Activated CD8-positive, alpha-beta memory T cell treated with anti-CD3 and anti-CD28 coated beads for 48 hours (primary cell): ENCODE data around the gene CACNG7.
"Not testable (repeated sequence)": the region's sequence is repeated elsewhere in the genome, so short reads cannot be mapped to it uniquely, and the experiment has no call there.

Experiments
- DNase-seq, 3 experiments: peaks; one replicate each; pipeline ENCODE4 v3.0.0-alpha.2; 2020; ENCODE audit warnings: low read depth in 2 of 3, low spot score in 2 of 3

Gene CACNG7, protein sequence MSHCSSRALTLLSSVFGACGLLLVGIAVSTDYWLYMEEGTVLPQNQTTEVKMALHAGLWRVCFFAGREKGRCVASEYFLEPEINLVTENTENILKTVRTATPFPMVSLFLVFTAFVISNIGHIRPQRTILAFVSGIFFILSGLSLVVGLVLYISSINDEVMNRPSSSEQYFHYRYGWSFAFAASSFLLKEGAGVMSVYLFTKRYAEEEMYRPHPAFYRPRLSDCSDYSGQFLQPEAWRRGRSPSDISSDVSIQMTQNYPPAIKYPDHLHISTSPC

GRCh38 chr19:53908935-53909415, at the start of gene CACNG7:
TSS of gene CACNG7 (plus strand) at chr19:53909278. CDS start at chr19:53912832, 3,554 bp downstream.
- no peak for DNase-seq

- DNase-seq: no peak
These were observed 44.7 kb upstream of the CACNG7 start for GRCh38 chr19:53864308-53864836.

GRCh38 chr19:53865523-53865917, 43.6 kb upstream of the CACNG7 start:
- DNase-seq: no peak

GRCh38 chr19:53865918-53866864, 42.9 kb upstream of the CACNG7 start:
- DNase-seq: no peak

GRCh38 chr19:53866865-53867224, 42.2 kb upstream of the CACNG7 start:
- no peak for DNase-seq

DNA sequence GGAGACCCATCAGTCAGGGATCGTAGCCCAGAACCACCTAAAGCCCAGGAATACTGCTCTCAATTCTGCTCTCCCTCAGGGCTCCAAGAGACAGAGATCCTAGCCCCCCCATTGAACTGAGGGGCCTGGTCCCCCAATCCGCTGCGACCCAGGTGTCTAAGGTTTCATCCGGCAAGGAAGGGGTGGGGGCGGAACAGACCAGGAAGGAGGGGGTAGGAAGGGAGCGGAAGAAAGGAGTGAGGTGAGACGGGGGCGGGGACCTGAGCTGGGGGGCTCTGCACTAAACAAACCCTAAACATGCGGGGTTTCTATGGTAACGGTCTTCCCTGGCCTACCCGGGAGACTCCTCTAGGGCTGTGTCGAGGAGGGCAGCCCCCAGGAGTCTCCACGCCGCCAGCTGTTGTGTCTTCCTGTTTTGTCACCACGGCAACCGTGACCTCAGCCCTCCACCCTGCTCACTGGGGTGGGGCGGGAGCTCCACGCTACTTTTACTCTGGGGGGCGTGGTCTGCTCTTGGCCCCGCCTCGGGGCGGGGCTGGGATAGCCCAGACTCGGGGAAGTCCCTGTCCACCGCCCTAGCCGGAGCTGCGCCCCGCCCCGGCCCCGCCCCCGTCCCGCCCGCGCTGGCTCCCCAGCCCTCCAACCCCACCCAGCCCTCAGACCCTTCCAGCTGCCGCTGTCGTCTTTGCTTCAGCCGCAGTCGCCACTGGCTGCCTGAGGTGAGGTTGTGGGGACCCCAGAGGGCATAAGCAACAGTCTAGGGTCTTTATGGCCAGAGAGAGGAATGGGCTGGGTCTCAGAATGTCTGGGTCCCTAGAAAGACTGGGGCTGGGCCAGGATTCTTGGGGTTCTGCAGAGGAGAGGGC, 41.6 kb upstream of the CACNG7 start, which contains the start of gene MYADM:
Gene MYADM (plus strand): TSS at position 659 of the 866 bp plus-strand sequence. CDS start 5,647 bp downstream, outside the sequence.
- peak; percentile 96 to 98 (median 98) for DNase-seq

GRCh38 chr19:53868091-53868891, 40.8 kb upstream of the CACNG7 start:
- no peak for DNase-seq

DNA sequence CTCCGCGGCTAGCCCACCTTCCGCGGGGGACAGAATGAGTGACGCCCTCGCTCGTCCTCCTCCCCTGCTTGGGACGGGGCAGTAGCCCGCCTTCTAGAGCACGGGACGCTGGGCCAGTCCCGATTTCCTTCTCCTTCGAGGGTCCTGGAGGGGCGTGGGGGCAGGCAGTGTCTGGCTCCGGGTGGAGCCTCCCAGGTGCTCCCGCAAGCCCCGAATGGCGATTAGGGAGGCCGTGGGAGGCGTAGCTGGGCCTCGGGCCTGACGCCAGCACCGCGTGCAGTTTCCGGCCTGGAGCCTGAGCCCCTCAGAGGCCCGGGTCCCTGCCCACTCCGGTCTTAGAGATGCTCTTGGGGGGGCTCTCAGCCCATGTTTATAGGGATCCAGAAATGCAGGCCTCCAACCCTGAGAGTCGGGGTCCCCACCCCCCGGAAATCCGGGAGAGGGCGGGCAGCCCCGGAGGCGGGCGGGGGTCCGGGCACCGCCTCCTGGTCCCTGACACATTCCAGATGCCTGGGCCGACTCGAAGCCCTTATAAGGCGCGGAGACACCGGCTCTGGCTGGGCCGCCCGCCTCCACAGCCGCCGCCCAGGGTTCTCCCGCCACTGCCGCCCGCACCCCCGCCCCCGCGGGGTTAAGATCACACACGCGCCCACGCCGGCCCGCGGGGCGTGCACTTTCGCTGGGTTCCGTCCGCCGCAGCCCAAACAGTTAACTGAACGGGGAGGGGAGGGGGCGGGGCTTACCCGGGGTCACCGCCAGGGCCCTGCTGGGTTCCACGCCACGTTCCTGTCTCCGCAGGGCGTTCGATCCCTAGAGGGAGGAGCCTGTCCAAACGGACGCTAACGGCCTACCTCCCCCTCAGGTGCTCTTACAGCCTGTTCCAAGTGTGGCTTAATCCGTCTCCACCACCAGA, 39.9 kb upstream of the CACNG7 start:
- DNase-seq: peak; percentile 77 to 80 (median 78)

GRCh38 chr19:53869805-53870484, 39.1 kb upstream of the CACNG7 start:
- DNase-seq: not testable (repeated sequence)

DNA sequence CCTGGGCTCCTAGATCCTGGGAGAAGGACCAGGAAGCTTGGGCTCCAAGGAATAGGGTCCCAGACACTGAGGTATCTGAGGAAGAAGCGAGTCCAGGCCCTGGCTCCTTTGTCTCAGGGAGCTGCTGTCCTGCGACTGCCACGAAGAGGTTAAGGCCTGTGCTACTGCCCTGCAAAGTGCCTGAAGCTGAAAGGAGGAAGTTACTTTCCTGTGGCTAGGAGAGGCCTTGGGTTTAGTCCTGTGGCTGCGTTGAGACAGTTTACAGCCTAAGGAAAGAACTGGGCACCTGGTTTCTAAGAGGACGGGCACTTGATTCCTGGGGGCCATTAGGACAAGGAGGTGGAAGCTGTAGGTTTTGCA, 38.6 kb upstream of the CACNG7 start:
- no peak for DNase-seq

DNA sequence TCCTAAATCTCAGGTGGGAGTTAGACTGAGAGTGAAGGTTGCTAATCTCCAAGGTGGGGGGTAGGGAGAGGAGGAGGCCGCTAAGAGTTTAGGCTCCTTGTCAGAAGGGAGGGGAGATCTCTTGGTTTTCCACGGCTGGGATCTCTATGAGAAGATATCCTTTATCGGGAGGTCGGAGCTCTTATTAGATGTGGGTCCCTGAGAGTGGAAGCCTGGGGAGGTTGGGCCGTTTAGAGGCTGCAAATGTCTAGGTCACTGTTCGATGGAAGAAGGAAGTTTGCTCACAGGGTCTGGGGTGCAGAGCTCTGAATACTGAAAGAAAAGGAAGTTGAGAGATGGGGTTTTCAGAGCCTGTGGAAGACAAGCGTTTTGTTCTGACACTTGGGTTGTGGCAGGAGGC, 37.6 kb upstream of the CACNG7 start:
- DNase-seq: no peak

- DNase-seq: no peak
These were observed 36.3 kb upstream of the CACNG7 start for GRCh38 chr19:53872762-53873161.

- no peak for DNase-seq
These were observed 35.1 kb upstream of the CACNG7 start for GRCh38 chr19:53873773-53874605.

GRCh38 chr19:53874606-53874990, 34.5 kb upstream of the CACNG7 start:
- no peak for DNase-seq

- no peak for DNase-seq
These were observed 33.3 kb upstream of the CACNG7 start for GRCh38 chr19:53875602-53876325.

DNA sequence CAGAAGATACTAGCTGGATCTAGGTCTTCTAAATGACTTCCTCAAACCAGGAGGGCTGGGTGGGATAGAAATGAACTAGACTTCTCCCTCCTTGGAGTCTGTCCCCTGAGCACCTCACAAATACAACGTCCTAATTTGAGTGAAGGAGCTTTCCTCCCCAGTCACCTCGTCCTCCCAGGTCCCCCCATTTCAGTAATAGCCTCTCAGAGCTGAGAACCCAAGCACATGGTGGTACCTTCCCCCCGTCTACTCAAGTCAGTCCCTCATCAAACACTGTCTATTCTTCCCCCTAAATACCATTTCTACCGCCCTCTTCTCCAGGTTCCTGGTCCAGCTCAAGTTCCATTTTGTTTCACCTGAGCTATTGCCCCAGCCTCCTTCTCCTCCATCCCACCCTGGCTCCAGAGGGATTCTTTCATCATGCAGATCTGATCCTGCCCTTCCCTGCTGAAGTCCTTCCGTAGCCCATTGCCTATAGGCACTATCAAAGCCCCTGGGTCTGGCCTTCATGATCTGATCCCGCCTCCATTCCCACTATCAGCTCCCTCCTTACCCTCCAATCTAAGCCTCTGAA, 32.3 kb upstream of the CACNG7 start:
- no peak for DNase-seq

- no peak for DNase-seq
These were observed 31.7 kb upstream of the CACNG7 start for GRCh38 chr19:53877361-53877766.
